Aorta (tissue), 5 donors: ENCODE data around the gene DNMBP. TPM values are rescaled to one million over a fixed set of nuclear protein-coding genes. Genes with fewer than 3 reads are reported as not detected.
"Not testable (repeated sequence)": the region's sequence is repeated elsewhere in the genome, so short reads cannot be mapped to it uniquely, and the experiment has no call there.

Experiments used
- ATAC-seq: fragments of 200-7000 bp; cut with Tn5 transposase; one replicate; pipeline ENCODE4 v1.9.1; 2022; ENCODE audit warnings: moderate library complexity; ENCODE audit not compliant: low FRiP score
- DNase-seq, 2 donors: peaks; one replicate each; pipeline ENCODE4 v3.0.0-alpha.2; 2020
- H3K27ac ChIP-seq, 2 donors: one replicate each; pipeline ENCODE4 v1.5.1; 2013; ENCODE audit warnings: low read length in 2 of 2, mild to moderate bottlenecking in 2 of 2, moderate library complexity in 2 of 2, control low read depth in 1 of 2, inconsistent platforms in 1 of 2, low read depth in 1 of 2
- H3K27me3 ChIP-seq, 2 donors: one replicate each; pipeline ENCODE4 v1.6.1; 2013; ENCODE audit warnings: control low read depth in 1 of 2, low read length in 1 of 2, mild to moderate bottlenecking in 1 of 2, moderate library complexity in 1 of 2; ENCODE audit not compliant: insufficient read depth in 2 of 2, control insufficient read depth in 1 of 2
- H3K36me3 ChIP-seq, 2 donors: one replicate each; pipeline ENCODE4 v1.6.1; 2013; ENCODE audit warnings: control low read depth in 1 of 2, low read length in 1 of 2, mild to moderate bottlenecking in 1 of 2; ENCODE audit not compliant: insufficient read depth in 2 of 2, control insufficient read depth in 1 of 2
- H3K4me1 ChIP-seq, 2 donors: one replicate each; pipeline ENCODE4 v1.6.1; 2013; ENCODE audit warnings: low read length in 2 of 2, control low read depth in 1 of 2, mild to moderate bottlenecking in 1 of 2, moderate library complexity in 1 of 2; ENCODE audit not compliant: insufficient read depth in 2 of 2, control insufficient read depth in 1 of 2
- H3K4me3 ChIP-seq, 2 donors: one replicate each; pipeline ENCODE4 v1.5.1; 2013; ENCODE audit warnings: low read length in 2 of 2, control low read depth in 1 of 2, mild to moderate bottlenecking in 1 of 2
- H3K9me3 ChIP-seq: one replicate; pipeline ENCODE4 v1.6.1; 2013; ENCODE audit warnings: mild to moderate bottlenecking, low read length; ENCODE audit not compliant: control insufficient read depth
- WGBS, 2 donors: extraction: QIAGEN DNeasy Blood & Tissue Kit; methylation state at CpG; one replicate each; pipeline ENCODE4 v1.1.7; 2013; 5-methylcytosine and 5-hydroxymethylcytosine counted together
- intact Hi-C, 2 donors: fragments of 100-400 bp; cut with DNase I; formaldehyde crosslinking; loops; one replicate each; pipeline versions ENCODE4 v1.14.2 to v1.15.0; 2022
- polyA plus RNA-seq, 2 donors: library from polyadenylated mRNA; stranded (reverse); fragments of 200-250 nt; gene quantifications; one replicate each; pipeline ENCODE4 v1.2.3, GENCODE V29; 2013
- total RNA-seq, 2 donors: library from RNA; stranded (reverse); fragmentation: NEBNext Ultra II Directional; extraction: Animal tissue kit (Norgen Biotek cat#: 25700); gene quantifications; one replicate each; pipeline ENCODE4 v1.2.1, GENCODE V29; 2021
- donor health status: healthy with polysubstance abuse.
- donor health status: Bipolar disorder and iron deficiency.
- donor health status: DM: no; HTN: no; CAD: no.
- donor health status: DM: no; HTN: no; CAD: no.
- donor health status: DM: yes; HTN: yes; CAD: no.

The DNMBP gene
- total and polyA plus RNA-seq, 4 donors, result 5.5 to 23.9 (median 11.1) TPM

- H3K4me1 ChIP-seq, DNase-seq, H3K9me3 ChIP-seq, H3K27ac ChIP-seq, H3K4me3 ChIP-seq, H3K27me3 ChIP-seq, intact Hi-C loops, H3K36me3 ChIP-seq: not testable (repeated sequence)
- peak; percentile 55 for ATAC-seq
- WGBS, 2 donors, result 55 to 71% methylated on average over 3 to 4 of the region's 7 CpGs
These were observed 77.4 kb downstream of the DNMBP start for GRCh38 chr10:99932203-99932957.

DNA sequence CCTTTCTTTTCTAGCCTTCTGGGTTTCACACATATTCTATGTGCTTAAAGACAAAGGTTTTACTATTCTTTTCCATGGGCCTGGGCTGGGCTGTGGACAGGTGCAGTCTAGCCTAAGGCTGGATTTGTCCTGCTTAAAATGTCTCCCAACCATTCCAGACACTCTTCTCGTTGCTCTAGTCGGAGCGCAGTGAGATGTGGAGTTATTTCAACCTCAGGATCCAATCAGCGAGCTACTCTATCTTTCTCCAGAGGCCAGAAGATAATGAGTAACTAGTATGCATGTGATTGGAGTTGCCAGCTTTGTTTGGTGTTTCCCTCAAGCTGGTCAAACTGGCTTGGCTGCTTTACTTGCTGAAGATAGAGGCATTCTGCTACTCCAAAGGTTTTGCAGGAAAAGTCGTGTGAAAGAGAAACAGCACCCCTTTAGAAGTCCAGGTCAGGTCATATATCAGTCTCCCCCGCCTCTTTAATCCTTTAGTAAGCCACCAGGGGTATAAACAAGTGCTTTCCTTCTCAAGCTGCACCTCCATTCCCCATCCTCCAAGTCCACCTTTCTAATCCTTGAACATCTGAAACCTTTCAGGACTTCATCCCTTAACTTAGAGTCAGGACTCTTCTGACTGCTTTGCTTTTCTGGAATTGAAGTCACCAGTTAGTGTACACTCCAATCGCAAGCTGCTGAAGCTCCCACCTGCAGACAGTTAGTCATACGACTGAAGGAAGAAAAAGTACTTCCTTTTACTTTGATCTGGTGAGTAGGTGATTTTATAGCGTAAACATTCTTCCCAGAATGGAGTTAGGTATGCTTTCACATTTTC, 78.8 kb downstream of the DNMBP start:
- DNase-seq (no peak), ATAC-seq (no peak)
- Histone ChIP-seq H3K27me3 (no peaks in the 10 kb centered on the region), H3K4me3 (no peak overlapping the region), H3K9me3 (no peaks in the 10 kb centered on the region), H3K36me3 (no peaks in the 10 kb centered on the region), H3K4me1 (peaks cover 0 to 1% of the 10 kb centered on the region in 2 donors), H3K27ac (no peak overlapping the region)
- 80 to 86% methylated on average over 9 of the region's 9 CpGs for WGBS, 2 donors
- intact Hi-C loops, result no loop called here

GRCh38 chr10:99929360-99929759, 80.4 kb downstream of the DNMBP start:
- DNase-seq (no peak), ATAC-seq (no peak)
- intact Hi-C loops, result no loop called here
- Histone ChIP-seq H3K36me3 (no peaks in the 10 kb centered on the region), H3K27me3 (no peaks in the 10 kb centered on the region), H3K4me1 (peaks cover 0 to 1% of the 10 kb centered on the region in 2 donors), H3K9me3 (no peaks in the 10 kb centered on the region), H3K27ac (no peak overlapping the region), H3K4me3 (no peak overlapping the region)
- 94 to 95% methylated on average over 9 of the region's 9 CpGs for WGBS, 2 donors

DNA sequence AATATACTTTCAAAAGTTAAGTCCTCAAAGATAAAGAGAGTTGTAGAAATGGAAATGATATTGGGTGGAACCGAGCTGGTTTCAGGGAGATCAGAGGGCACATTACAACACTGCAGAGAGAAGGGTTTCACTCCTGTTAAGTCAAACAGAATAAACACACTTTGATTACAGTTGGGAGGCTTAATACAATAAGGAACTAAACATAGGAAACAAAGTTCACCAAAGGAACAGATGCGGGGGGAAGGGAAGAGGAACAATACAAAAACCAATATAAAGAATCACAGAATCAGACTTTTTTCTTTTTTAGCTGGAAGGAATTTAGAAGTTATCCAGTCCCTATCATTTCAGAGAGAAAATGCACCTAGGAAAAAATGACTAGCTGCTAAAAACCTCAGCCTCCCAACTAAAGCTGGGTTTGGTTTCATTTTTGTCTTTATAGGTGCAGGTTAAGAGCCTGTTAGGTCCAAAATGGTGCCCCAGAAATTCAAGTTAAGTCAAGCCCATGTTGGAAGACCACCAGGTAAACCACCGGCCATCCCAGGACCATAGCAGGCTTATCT, 81.9 kb downstream of the DNMBP start:
- Histone ChIP-seq H3K4me1 (peaks cover 0 to 1% of the 10 kb centered on the region in 2 donors), H3K27me3 (no peaks in the 10 kb centered on the region), H3K9me3 (no peaks in the 10 kb centered on the region), H3K4me3 (no peak overlapping the region), H3K36me3 (no peaks in the 10 kb centered on the region), H3K27ac (no peak overlapping the region)
- ATAC-seq (no peak), DNase-seq (no peak)
- intact Hi-C loops, result no loop called here
- 87 to 90% methylated on average over 3 of the region's 3 CpGs for WGBS, 2 donors

DNA sequence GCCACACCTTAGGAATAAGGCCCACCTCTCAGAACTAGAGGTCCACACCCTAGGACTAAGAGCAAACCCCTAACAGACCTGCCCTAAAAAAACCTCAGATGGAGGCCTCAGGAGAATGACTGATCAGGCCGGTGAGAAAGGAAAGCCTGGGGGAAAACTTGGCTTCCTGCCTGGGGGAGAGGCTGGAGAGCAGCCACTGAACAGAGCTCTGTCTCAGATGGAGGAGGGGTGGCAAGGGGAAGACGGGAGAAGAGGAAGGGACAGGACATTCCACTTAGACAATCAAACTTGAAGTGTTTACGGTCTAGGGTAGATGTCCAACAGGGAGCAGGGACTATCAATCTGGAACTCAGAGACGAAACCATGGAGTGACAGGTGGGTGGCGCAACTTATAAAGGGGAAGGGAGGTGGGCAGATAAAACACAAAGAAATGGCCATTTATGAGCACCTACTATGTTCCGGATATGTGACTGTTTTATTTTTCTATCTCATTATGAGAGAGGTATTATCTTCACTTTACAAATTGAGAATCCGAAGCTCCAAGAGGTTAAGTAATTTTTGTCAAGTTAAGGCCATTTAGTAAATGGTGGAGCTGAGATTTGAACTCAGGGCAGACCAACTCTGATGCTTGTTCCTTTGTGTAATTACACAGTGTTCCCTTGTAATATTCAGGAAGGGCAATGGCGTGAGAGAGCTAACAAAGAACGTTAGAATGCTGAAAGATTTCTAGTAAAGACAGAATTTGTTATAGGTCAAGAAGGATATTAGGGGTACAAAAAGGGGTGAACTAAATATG, 82.6 kb downstream of the DNMBP start:
- 73% methylated on average over 9 of the region's 9 CpGs for WGBS, 2 donors
- Histone ChIP-seq H3K9me3 (no peaks in the 10 kb centered on the region), H3K4me1 (peaks cover 0 to 1% of the 10 kb centered on the region in 2 donors), H3K27ac (no peak overlapping the region), H3K27me3 (no peaks in the 10 kb centered on the region), H3K4me3 (no peak overlapping the region), H3K36me3 (no peaks in the 10 kb centered on the region)
- intact Hi-C loops, result no loop called here
- no peak for ATAC-seq
- DNase-seq, result peak in 1 of 2 donors; percentile 55

GRCh38 chr10:99924451-99925255, 85.1 kb downstream of the DNMBP start:
- H3K36me3 ChIP-seq, result no peaks in the 10 kb centered on the region
- H3K27ac ChIP-seq, result no peak overlapping the region
- no peaks in the 10 kb centered on the region for H3K9me3 ChIP-seq
- intact Hi-C loops, result no loop called here
- WGBS, 2 donors, result 87 to 89% methylated on average over 3 of the region's 3 CpGs
- no peak overlapping the region for H3K4me3 ChIP-seq
- ATAC-seq (no peak), DNase-seq (no peak)
- no peaks in the 10 kb centered on the region for H3K4me1 ChIP-seq
- H3K27me3 ChIP-seq, result no peaks in the 10 kb centered on the region

DNA sequence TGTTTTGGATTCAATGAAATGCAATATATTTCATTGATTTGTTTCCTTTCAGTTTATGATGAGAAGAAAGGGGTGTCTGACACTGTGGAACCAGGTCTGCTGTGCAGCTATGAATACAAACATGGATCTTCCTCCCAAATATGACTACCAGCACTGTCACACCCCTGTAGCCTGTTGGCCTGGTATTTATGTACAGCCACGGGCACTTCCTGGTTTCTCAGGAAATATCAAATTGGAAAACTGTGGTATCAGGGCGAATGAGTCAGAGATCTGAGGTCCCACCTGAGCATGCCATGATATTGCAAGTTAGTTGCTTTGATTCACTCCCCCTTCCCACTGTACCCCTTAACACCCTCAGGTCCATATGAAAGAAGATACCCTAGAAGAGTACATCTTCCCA, 87.8 kb downstream of the DNMBP start:
- WGBS, 2 donors, result 83 to 90% methylated on average over 2 of the region's 2 CpGs
- Histone ChIP-seq H3K4me3 (no peak overlapping the region), H3K9me3 (no peaks in the 10 kb centered on the region), H3K27ac (no peak overlapping the region), H3K27me3 (no peaks in the 10 kb centered on the region), H3K4me1 (no peaks in the 10 kb centered on the region), H3K36me3 (no peaks in the 10 kb centered on the region)
- intact Hi-C loops, result no loop called here
- no peak for DNase-seq
- ATAC-seq, result no peak

DNA sequence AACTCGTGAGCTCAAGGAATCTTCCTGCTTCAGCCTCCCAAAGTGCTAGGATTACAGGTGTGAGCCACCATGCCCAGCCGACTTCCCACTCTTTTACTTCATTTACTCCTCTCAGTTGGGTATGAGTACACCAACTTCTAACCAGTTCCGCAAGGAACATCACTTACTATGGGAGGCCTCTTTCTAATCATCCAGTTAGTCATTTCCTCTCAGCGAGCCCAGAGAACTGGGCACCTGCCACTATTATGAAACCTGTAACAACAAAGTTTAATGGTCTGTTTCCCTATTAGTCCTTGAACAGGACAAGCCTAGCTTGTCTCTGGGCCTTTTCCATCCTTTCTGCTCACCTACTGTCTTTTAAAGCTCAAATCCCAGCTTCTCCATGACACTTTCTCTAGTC, 88.8 kb downstream of the DNMBP start:
- DNase-seq (no peak), ATAC-seq (no peak)
- H3K27ac ChIP-seq, result no peak overlapping the region
- H3K9me3 ChIP-seq, result no peaks in the 10 kb centered on the region
- 92 to 96% methylated on average over 4 of the region's 4 CpGs for WGBS, 2 donors
- no peak overlapping the region for H3K4me3 ChIP-seq
- no peaks in the 10 kb centered on the region for H3K27me3 ChIP-seq
- no peaks in the 10 kb centered on the region for H3K4me1 ChIP-seq
- intact Hi-C loops, result no loop called here
- H3K36me3 ChIP-seq, result no peaks in the 10 kb centered on the region
